Neural progenitor cell (in vitro differentiated cells): ENCODE measurements around the gene PYCR2. TPM values are rescaled to one million over a fixed set of nuclear protein-coding genes. Genes with fewer than 3 reads are reported as not detected.

Source experiments
- DNase-seq: peaks from one replicate; pipeline ENCODE4 v3.0.0-alpha.2; 2016; ENCODE audit warnings: low spot score
- H2AFZ ChIP-seq: fragments of 200-600 bp; sonication (generic); replicated peaks from 2 replicates; pipeline ENCODE4 v1.6.1; 2016; ENCODE audit warnings: antibody characterized with exemption
- H3F3A ChIP-seq: fragments of 200-600 bp; sonication (generic); 2 replicates; pipeline ENCODE4 v1.6.1; 2016; ENCODE audit warnings: antibody characterized with exemption, low read depth
- H3K27ac ChIP-seq: fragments of 200-600 bp; sonication (generic); 2 replicates; pipeline ENCODE4 v1.5.1; 2016; ENCODE audit warnings: mild to moderate bottlenecking
- H3K27me3 ChIP-seq: fragments of 200-600 bp; sonication (generic); 2 replicates; pipeline ENCODE4 v1.6.1; 2016; ENCODE audit warnings: mild to moderate bottlenecking, moderate library complexity
- H3K36me3 ChIP-seq: fragments of 200-600 bp; sonication (generic); 2 replicates; pipeline ENCODE4 v1.5.1; 2016
- H3K4me1 ChIP-seq: fragments of 200-600 bp; sonication (generic); 2 replicates; pipeline ENCODE4 v1.6.1; 2016; ENCODE audit warnings: mixed run types
- H3K4me2 ChIP-seq: fragments of 200-600 bp; sonication (generic); 2 replicates; pipeline ENCODE4 v1.6.1; 2016
- H3K4me3 ChIP-seq: fragments of 200-600 bp; sonication (generic); 2 replicates; pipeline ENCODE4 v1.5.1; 2016
- H3K79me2 ChIP-seq: fragments of 200-600 bp; sonication (generic); 2 replicates; pipeline ENCODE4 v1.6.1; 2016; ENCODE audit warnings: low read depth
- H3K9ac ChIP-seq: fragments of 200-600 bp; sonication (generic); 2 replicates; pipeline ENCODE4 v1.6.1; 2016
- H3K9me3 ChIP-seq: fragments of 200-600 bp; sonication (generic); 2 replicates; pipeline ENCODE4 v1.5.1; 2016; ENCODE audit warnings: low read depth
- H4K20me1 ChIP-seq: fragments of 200-600 bp; sonication (generic); 2 replicates; pipeline ENCODE4 v1.6.1; 2016; ENCODE audit warnings: low read depth
- H3K27ac Mint-ChIP-seq: 3 replicates; pipeline ENCODE4 v1.8.0; 2021; ENCODE audit warnings: mixed read lengths
- H3K27me3 Mint-ChIP-seq: 2 replicates; pipeline ENCODE4 v1.8.0; 2022; ENCODE audit warnings: low read depth, mild to moderate bottlenecking, inconsistent platforms, moderate library complexity, mixed read lengths; ENCODE audit not compliant: insufficient read depth
- H3K36me3 Mint-ChIP-seq: 3 replicates; pipeline ENCODE4 v1.8.0; 2021; ENCODE audit warnings: mixed read lengths
- H3K4me1 Mint-ChIP-seq: 3 replicates; pipeline ENCODE4 v1.8.0; 2021; ENCODE audit warnings: mixed read lengths
- H3K4me3 Mint-ChIP-seq: 3 replicates; pipeline ENCODE4 v1.8.0; 2021; ENCODE audit warnings: mild to moderate bottlenecking, moderate library complexity, mixed read lengths
- H3K9me3 Mint-ChIP-seq: 3 replicates; pipeline ENCODE4 v1.8.0; 2020; ENCODE audit warnings: mixed read lengths
- CTCF ChIP-seq: fragments of 200-600 bp; sonication (generic); IDR thresholded peaks from 2 replicates; pipeline ENCODE4 v1.5.1; 2017; ENCODE audit warnings: antibody characterized with exemption, mild to moderate bottlenecking
- EZH2 ChIP-seq: fragments of 200-600 bp; sonication (generic); IDR thresholded peaks from 2 replicates; pipeline ENCODE4 v1.6.1; 2017; ENCODE audit warnings: antibody characterized with exemption, mild to moderate bottlenecking, moderate library complexity
- EZH2phosphoT487 ChIP-seq: fragments of 200-600 bp; sonication (generic); IDR thresholded peaks from 2 replicates; pipeline ENCODE4 v1.6.1; 2017; ENCODE audit warnings: antibody characterized with exemption
- total RNA-seq: library from RNA; depleted of rRNA; stranded (reverse); fragments of >200 nt; gene quantifications from 2 replicates; pipeline ENCODE4 v1.2.3, GENCODE V29; 2015; ENCODE audit warnings: low replicate concordance

PYCR2 gene
- total RNA-seq, 1 donor from 2014 or later: 23.8 TPM

GRCh38 chr1:225897595-225898514 is 26.2 kb downstream of the PYCR2 start:
- H3K4me3 Mint-ChIP-seq: no peak overlapping the region

GRCh38 chr1:225896937-225897549 is 27.0 kb downstream of the PYCR2 start:
- H3K9me3 ChIP-seq: no peaks in the 10 kb centered on the region
- Mint-ChIP-seq H3K4me3 (no peak overlapping the region), H3K27ac (no peak overlapping the region), H3K36me3 (no peaks in the 10 kb centered on the region), H3K9me3 (no peaks in the 10 kb centered on the region), H3K4me1 (peaks cover 16% of the 10 kb centered on the region), H3K27me3 (no peaks in the 10 kb centered on the region)
- H3K4me2 ChIP-seq: no peak overlapping the region
- peaks cover 16% of the 10 kb centered on the region for H3K4me1 ChIP-seq
- no peak for TF ChIP-seq EZH2
- TF ChIP-seq CTCF: no peak
- no peak for TF ChIP-seq EZH2phosphoT487
- no peaks in the 10 kb centered on the region for H4K20me1 ChIP-seq
- no peak overlapping the region for H3K9ac ChIP-seq
- H3F3A ChIP-seq: peaks cover 6% of the 10 kb centered on the region
- H3K36me3 ChIP-seq: no peaks in the 10 kb centered on the region
- H3K27me3 ChIP-seq: no peaks in the 10 kb centered on the region
- no peak overlapping the region for H3K4me3 ChIP-seq
- H2AFZ ChIP-seq: no peak overlapping the region
- H3K27ac ChIP-seq: no peak overlapping the region
- no peaks in the 10 kb centered on the region for H3K79me2 ChIP-seq
- DNase-seq: no peak

More at GRCh38 chr1:225897595-225898514, 26.2 kb downstream of the PYCR2 start:
- Mint-ChIP-seq H3K27me3 (no peaks in the 10 kb centered on the region), H3K36me3 (no peaks in the 10 kb centered on the region), H3K4me1 (peaks cover 16% of the 10 kb centered on the region), H3K27ac (no peak overlapping the region), H3K9me3 (no peaks in the 10 kb centered on the region)
- no peaks in the 10 kb centered on the region for H3K27me3 ChIP-seq
- no peak for DNase-seq
- H3K9ac ChIP-seq: no peak overlapping the region
- TF ChIP-seq CTCF (no peak), EZH2phosphoT487 (no peak), EZH2 (no peak)
- H3K36me3 ChIP-seq: no peaks in the 10 kb centered on the region
- no peak overlapping the region for H3K4me2 ChIP-seq
- H3K4me3 ChIP-seq: no peak overlapping the region
- H3K9me3 ChIP-seq: no peaks in the 10 kb centered on the region
- peaks cover 6% of the 10 kb centered on the region for H3F3A ChIP-seq
- H3K4me1 ChIP-seq: peaks cover 16% of the 10 kb centered on the region
- H2AFZ ChIP-seq: no peak overlapping the region
- no peaks in the 10 kb centered on the region for H4K20me1 ChIP-seq
- no peaks in the 10 kb centered on the region for H3K79me2 ChIP-seq
- H3K27ac ChIP-seq: no peak overlapping the region

GRCh38 chr1:225896494-225896893 is 27.6 kb downstream of the PYCR2 start:
- TF ChIP-seq EZH2phosphoT487 (no peak), CTCF (no peak), EZH2 (no peak)
- H3K4me1 Mint-ChIP-seq: peaks cover 16% of the 10 kb centered on the region
- no peak overlapping the region for H3K4me2 ChIP-seq
- H3K9me3 Mint-ChIP-seq: no peaks in the 10 kb centered on the region
- H3K79me2 ChIP-seq: no peaks in the 10 kb centered on the region
- no peaks in the 10 kb centered on the region for H3K9me3 ChIP-seq
- peaks cover 6% of the 10 kb centered on the region for H3F3A ChIP-seq
- H3K9ac ChIP-seq: no peak overlapping the region
- H3K27ac Mint-ChIP-seq: no peak overlapping the region
- H4K20me1 ChIP-seq: no peaks in the 10 kb centered on the region
- H3K4me3 Mint-ChIP-seq: no peak overlapping the region
- H3K4me3 ChIP-seq: no peak overlapping the region
- no peaks in the 10 kb centered on the region for H3K27me3 Mint-ChIP-seq
- peaks cover 16% of the 10 kb centered on the region for H3K4me1 ChIP-seq
- H3K36me3 Mint-ChIP-seq: no peaks in the 10 kb centered on the region
- H3K36me3 ChIP-seq: no peaks in the 10 kb centered on the region
- no peaks in the 10 kb centered on the region for H3K27me3 ChIP-seq
- H2AFZ ChIP-seq: no peak overlapping the region
- no peak overlapping the region for H3K27ac ChIP-seq
- no peak for DNase-seq
